T-helper 17 cell (primary cell): ENCODE measurements around the gene FUZ. TPM values are rescaled to one million over a fixed set of nuclear protein-coding genes. Genes with fewer than 3 reads are reported as not detected.
"Not testable (repeated sequence)": the region's sequence is repeated elsewhere in the genome, so short reads cannot be mapped to it uniquely, and the experiment has no call there.

Experiments used
- ATAC-seq: fragments of 150-1000 bp; cut with Tn5 transposase; 2 replicates; pipeline ENCODE4 v1.10.0; 2021; ENCODE audit warnings: mild to moderate bottlenecking, moderate library complexity
- DNase-seq, 3 donors: peaks; one replicate each; pipeline versions ENCODE4 v3.0.0 to v3.0.0-alpha.2; 2020 to 2021
- H3K9me3 ChIP-seq: one replicate; pipeline ENCODE4 v1.7.0; 2013; ENCODE audit warnings: low read length, mild to moderate bottlenecking; ENCODE audit not compliant: control insufficient read depth, poor library complexity, severe bottlenecking
- H3K27ac Mint-ChIP-seq: one replicate; pipeline ENCODE4 v1.8.0; 2022; ENCODE audit warnings: mild to moderate bottlenecking, moderate library complexity, mixed read lengths
- H3K27me3 Mint-ChIP-seq: one replicate; pipeline ENCODE4 v1.8.0; 2022; ENCODE audit warnings: mixed read lengths
- H3K36me3 Mint-ChIP-seq: one replicate; pipeline ENCODE4 v1.8.0; 2022; ENCODE audit warnings: low read depth, mixed read lengths
- H3K4me1 Mint-ChIP-seq: one replicate; pipeline ENCODE4 v1.8.0; 2022; ENCODE audit warnings: mild to moderate bottlenecking, mixed read lengths
- H3K4me3 Mint-ChIP-seq: one replicate; pipeline ENCODE4 v1.8.0; 2022; ENCODE audit warnings: mild to moderate bottlenecking, moderate library complexity, mixed read lengths
- total RNA-seq, 4 donors: library from RNA in 2 of 4; stranded (reverse) in 2 of 4; gene quantifications; one replicate each; pipeline ENCODE4 v1.2.3 and lab custom pipeline; 2022 to 2026

FUZ gene
- total RNA-seq, 2 donors from 2014 or later: 29.4 to 30.7 TPM

GRCh38 chr19:49835562-49835961, 22.5 kb upstream of the FUZ start:
- Mint-ChIP-seq H3K27ac (no peak overlapping the region), H3K27me3 (no peaks in the 10 kb centered on the region), H3K4me3 (no peak overlapping the region), H3K36me3 (peaks cover 14% of the 10 kb centered on the region), H3K4me1 (peaks cover 8% of the 10 kb centered on the region)
- ATAC-seq (peak; percentile 4), DNase-seq (no peak)
- H3K9me3 ChIP-seq: no peaks in the 10 kb centered on the region

GRCh38 chr19:49833599-49833998, 20.5 kb upstream of the FUZ start:
- H3K36me3 Mint-ChIP-seq: peaks cover 9% of the 10 kb centered on the region

GRCh38 chr19:49832556-49832955, 19.5 kb upstream of the FUZ start:
- no peaks in the 10 kb centered on the region for H3K9me3 ChIP-seq
- peaks cover 7% of the 10 kb centered on the region for H3K36me3 Mint-ChIP-seq
- no peak overlapping the region for H3K27ac Mint-ChIP-seq
- peaks cover 10% of the 10 kb centered on the region for H3K4me1 Mint-ChIP-seq
- H3K4me3 Mint-ChIP-seq: no peak overlapping the region
- DNase-seq (no peak), ATAC-seq (no peak)
- H3K27me3 Mint-ChIP-seq: no peaks in the 10 kb centered on the region

More at GRCh38 chr19:49833599-49833998, 20.5 kb upstream of the FUZ start:
- peaks cover 10% of the 10 kb centered on the region for H3K4me1 Mint-ChIP-seq
- DNase-seq (no peak), ATAC-seq (no peak)
- H3K4me3 Mint-ChIP-seq: no peak overlapping the region
- H3K27ac Mint-ChIP-seq: no peak overlapping the region
- no peaks in the 10 kb centered on the region for H3K27me3 Mint-ChIP-seq
- H3K9me3 ChIP-seq: no peaks in the 10 kb centered on the region

- Mint-ChIP-seq H3K4me1 (peaks cover 18% of the 10 kb centered on the region), H3K27me3 (no peaks in the 10 kb centered on the region), H3K27ac (peak overlapping the region; percentile 32), H3K4me3 (no peak overlapping the region), H3K36me3 (peaks cover 7% of the 10 kb centered on the region)
- H3K9me3 ChIP-seq: no peaks in the 10 kb centered on the region
- DNase-seq: no peak
- no peak for ATAC-seq
These were observed 18.5 kb upstream of the FUZ start for GRCh38 chr19:49831592-49831991.

- no peak for ATAC-seq
- Mint-ChIP-seq H3K27ac (peak overlapping the region; percentile 32), H3K4me3 (no peak overlapping the region), H3K4me1 (peaks cover 23% of the 10 kb centered on the region), H3K27me3 (no peaks in the 10 kb centered on the region), H3K36me3 (peaks cover 9% of the 10 kb centered on the region)
- DNase-seq: no peak
- no peaks in the 10 kb centered on the region for H3K9me3 ChIP-seq
These were observed 17.7 kb upstream of the FUZ start for GRCh38 chr19:49830766-49831165.

GRCh38 chr19:49829721-49830120, 16.6 kb upstream of the FUZ start:
- H3K27ac Mint-ChIP-seq: no peak overlapping the region
- H3K27me3 Mint-ChIP-seq: no peaks in the 10 kb centered on the region
- H3K4me1 Mint-ChIP-seq: peaks cover 23% of the 10 kb centered on the region
- no peak for ATAC-seq
- no peak overlapping the region for H3K4me3 Mint-ChIP-seq
- no peaks in the 10 kb centered on the region for H3K9me3 ChIP-seq
- no peak for DNase-seq
- peaks cover 4% of the 10 kb centered on the region for H3K36me3 Mint-ChIP-seq

GRCh38 chr19:49829200-49829599, 16.1 kb upstream of the FUZ start:
- Mint-ChIP-seq H3K4me1 (peaks cover 21% of the 10 kb centered on the region), H3K36me3 (peaks cover 3% of the 10 kb centered on the region), H3K27ac (no peak overlapping the region), H3K4me3 (no peak overlapping the region), H3K27me3 (no peaks in the 10 kb centered on the region)
- ATAC-seq (no peak), DNase-seq (no peak)
- no peaks in the 10 kb centered on the region for H3K9me3 ChIP-seq

GRCh38 chr19:49827034-49827433, 13.9 kb upstream of the FUZ start:
- no peaks in the 10 kb centered on the region for H3K9me3 ChIP-seq
- Mint-ChIP-seq H3K4me1 (peaks cover 23% of the 10 kb centered on the region), H3K27me3 (no peaks in the 10 kb centered on the region), H3K27ac (no peak overlapping the region), H3K36me3 (peaks cover 3% of the 10 kb centered on the region), H3K4me3 (no peak overlapping the region)
- DNase-seq (no peak), ATAC-seq (no peak)

- Mint-ChIP-seq H3K27me3 (no peaks in the 10 kb centered on the region), H3K36me3 (peaks cover 3% of the 10 kb centered on the region), H3K27ac (no peak overlapping the region), H3K4me3 (no peak overlapping the region), H3K4me1 (peaks cover 21% of the 10 kb centered on the region)
- ATAC-seq (no peak), DNase-seq (no peak)
- no peaks in the 10 kb centered on the region for H3K9me3 ChIP-seq
These were observed 11.6 kb upstream of the FUZ start for GRCh38 chr19:49824662-49825061.

- Mint-ChIP-seq H3K4me3 (no peak overlapping the region), H3K4me1 (peaks cover 28% of the 10 kb centered on the region), H3K27ac (no peak overlapping the region), H3K36me3 (peaks cover 3% of the 10 kb centered on the region), H3K27me3 (no peaks in the 10 kb centered on the region)
- ATAC-seq: no peak
- no peaks in the 10 kb centered on the region for H3K9me3 ChIP-seq
- no peak for DNase-seq
These were observed 10.4 kb upstream of the FUZ start for GRCh38 chr19:49823472-49823871.

GRCh38 chr19:49820125-49820524, 7.0 kb upstream of the FUZ start:
- DNase-seq: no peak
- no peak for ATAC-seq
- H3K27ac Mint-ChIP-seq: peak overlapping the region; percentile 100
- H3K4me3 Mint-ChIP-seq: no peak overlapping the region
- H3K36me3 Mint-ChIP-seq: no peaks in the 10 kb centered on the region
- no peaks in the 10 kb centered on the region for H3K9me3 ChIP-seq
- H3K27me3 Mint-ChIP-seq: no peaks in the 10 kb centered on the region
- H3K4me1 Mint-ChIP-seq: peaks cover 22% of the 10 kb centered on the region

GRCh38 chr19:49819452-49820115, 6.5 kb upstream of the FUZ start:
- H3K27me3 Mint-ChIP-seq, ATAC-seq, DNase-seq, H3K36me3 Mint-ChIP-seq, H3K9me3 ChIP-seq: not testable (repeated sequence)
- peak overlapping the region; percentile 99 for H3K4me3 Mint-ChIP-seq
- peaks cover 23% of the 10 kb centered on the region for H3K4me1 Mint-ChIP-seq
- H3K27ac Mint-ChIP-seq: peak overlapping the region; percentile 100

GRCh38 chr19:49818649-49819370, 5.7 kb upstream of the FUZ start:
- H3K36me3 Mint-ChIP-seq: no peaks in the 10 kb centered on the region
- H3K4me3 Mint-ChIP-seq: peak overlapping the region; percentile 99
- no peak for ATAC-seq
- no peak for DNase-seq
- peak overlapping the region; percentile 100 for H3K27ac Mint-ChIP-seq
- H3K27me3 Mint-ChIP-seq: no peaks in the 10 kb centered on the region
- H3K4me1 Mint-ChIP-seq: peaks cover 29% of the 10 kb centered on the region
- H3K9me3 ChIP-seq: no peaks in the 10 kb centered on the region
